WTC11 (cell line): Measurements from ENCODE around the gene PRKCG.

ENCODE experiments used
- ELF4 ChIP-seq: sonication (generic); formaldehyde crosslinking; IDR thresholded peaks from 2 replicates; pipeline ENCODE4 v1.8.1; 2022; ENCODE audit warnings: low read depth, mild to moderate bottlenecking, moderate library complexity, missing genetic modification reagents
- NFYB ChIP-seq: sonication (generic); formaldehyde crosslinking; conservative IDR thresholded peaks from 2 replicates; pipeline ENCODE4 v1.8.0; 2022; ENCODE audit warnings: low read depth, missing genetic modification reagents
- NR1H2 ChIP-seq: sonication (generic); formaldehyde crosslinking; IDR thresholded peaks from 2 replicates; pipeline ENCODE4 v1.9.0; 2021; ENCODE audit warnings: mild to moderate bottlenecking, moderate library complexity, missing genetic modification reagents
- TEAD4 ChIP-seq: sonication (generic); formaldehyde crosslinking; IDR thresholded peaks from 2 replicates; pipeline ENCODE4 v1.8.0; 2022; ENCODE audit warnings: mild to moderate bottlenecking, missing genetic modification reagents
- TP53 ChIP-seq: sonication (generic); formaldehyde crosslinking; IDR thresholded peaks from 2 replicates; pipeline ENCODE4 v1.8.1; 2023; ENCODE audit warnings: mild to moderate bottlenecking, missing genetic modification reagents
- ZNF263 ChIP-seq: sonication (generic); formaldehyde crosslinking; IDR thresholded peaks from 2 replicates; pipeline ENCODE4 v1.8.1; 2022; ENCODE audit warnings: low read depth, mild to moderate bottlenecking, moderate library complexity, missing genetic modification reagents
- TF ChIP-seq, protein P1 (sequence below): fragments of 200-600 bp; IDR thresholded peaks from 2 replicates; pipeline ENCODE4 v1.8.0; 2022; ENCODE audit warnings: antibody characterized with exemption
- TF ChIP-seq, protein P2 (sequence below): sonication (generic); formaldehyde crosslinking; IDR thresholded peaks from 2 replicates; pipeline ENCODE4 v1.8.1; 2023; ENCODE audit warnings: mild to moderate bottlenecking, missing genetic modification reagents, moderate library complexity
- TF ChIP-seq, protein P3 (sequence below): sonication (generic); formaldehyde crosslinking; IDR thresholded peaks from 2 replicates; pipeline ENCODE4 v1.8.1; 2023; ENCODE audit warnings: mild to moderate bottlenecking, missing genetic modification reagents
- TF ChIP-seq, protein P4 (sequence below): fragments of 250-450 bp; sonication (Bioruptor Pico); IDR thresholded peaks from 2 replicates; pipeline ENCODE4 v1.9.0; 2021; ENCODE audit warnings: moderate library complexity, mild to moderate bottlenecking, inconsistent platforms, borderline replicate concordance
- TF ChIP-seq, protein P5 (sequence below): sonication (generic); formaldehyde crosslinking; IDR thresholded peaks from 2 replicates; pipeline ENCODE4 v1.8.1; 2023; ENCODE audit warnings: mild to moderate bottlenecking, moderate library complexity, missing genetic modification reagents
- TF ChIP-seq, protein P6 (sequence below): sonication (generic); formaldehyde crosslinking; IDR thresholded peaks from 2 replicates; pipeline ENCODE4 v1.8.0; 2022; ENCODE audit warnings: mild to moderate bottlenecking, missing genetic modification reagents
- TF ChIP-seq, protein P7 (sequence below): sonication (generic); formaldehyde crosslinking; IDR thresholded peaks from 2 replicates; pipeline ENCODE4 v1.8.0; 2022; ENCODE audit warnings: mild to moderate bottlenecking, missing genetic modification reagents
- TF ChIP-seq, protein P8 (sequence below): sonication (generic); formaldehyde crosslinking; conservative IDR thresholded peaks from 2 replicates; pipeline ENCODE4 v1.8.1; 2022; ENCODE audit warnings: mild to moderate bottlenecking, missing genetic modification reagents

DNA sequence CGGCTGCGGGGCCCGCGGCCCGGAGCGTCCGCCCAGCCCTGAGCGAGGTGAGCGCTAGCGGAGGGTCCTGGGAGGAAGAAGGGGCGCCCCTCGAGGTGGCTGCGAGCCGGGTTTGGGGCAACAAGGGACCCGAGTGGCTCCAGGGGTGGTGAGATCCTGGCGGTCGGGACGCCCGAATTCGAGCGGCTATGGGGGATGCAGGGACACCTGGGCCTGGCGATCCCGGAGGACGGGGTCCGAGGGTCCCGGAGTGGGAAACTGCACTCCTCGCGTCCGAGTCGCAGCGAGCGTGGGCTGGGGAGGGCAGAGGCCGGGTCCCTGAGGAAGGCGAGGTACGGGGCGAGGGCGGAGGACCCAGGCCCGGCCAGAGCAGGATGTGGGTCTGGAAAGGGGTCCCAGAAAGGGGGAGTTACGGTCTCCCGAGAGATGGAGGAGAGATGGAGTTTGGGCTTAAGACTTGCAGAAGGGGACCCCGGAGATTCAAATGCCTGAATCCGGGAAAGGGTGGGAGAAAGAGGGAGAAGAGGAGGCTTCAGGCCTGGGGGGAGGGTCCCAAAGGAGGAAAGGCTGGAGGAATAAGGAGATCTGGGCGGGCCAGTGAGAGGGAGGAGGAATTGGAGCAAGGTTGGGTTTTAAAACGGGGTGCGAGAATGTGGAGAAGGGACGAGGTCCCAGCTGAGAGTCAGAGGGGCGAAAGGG, 27.6 kb downstream of the PRKCG start:
- TF ChIP-seq, protein P1, sequence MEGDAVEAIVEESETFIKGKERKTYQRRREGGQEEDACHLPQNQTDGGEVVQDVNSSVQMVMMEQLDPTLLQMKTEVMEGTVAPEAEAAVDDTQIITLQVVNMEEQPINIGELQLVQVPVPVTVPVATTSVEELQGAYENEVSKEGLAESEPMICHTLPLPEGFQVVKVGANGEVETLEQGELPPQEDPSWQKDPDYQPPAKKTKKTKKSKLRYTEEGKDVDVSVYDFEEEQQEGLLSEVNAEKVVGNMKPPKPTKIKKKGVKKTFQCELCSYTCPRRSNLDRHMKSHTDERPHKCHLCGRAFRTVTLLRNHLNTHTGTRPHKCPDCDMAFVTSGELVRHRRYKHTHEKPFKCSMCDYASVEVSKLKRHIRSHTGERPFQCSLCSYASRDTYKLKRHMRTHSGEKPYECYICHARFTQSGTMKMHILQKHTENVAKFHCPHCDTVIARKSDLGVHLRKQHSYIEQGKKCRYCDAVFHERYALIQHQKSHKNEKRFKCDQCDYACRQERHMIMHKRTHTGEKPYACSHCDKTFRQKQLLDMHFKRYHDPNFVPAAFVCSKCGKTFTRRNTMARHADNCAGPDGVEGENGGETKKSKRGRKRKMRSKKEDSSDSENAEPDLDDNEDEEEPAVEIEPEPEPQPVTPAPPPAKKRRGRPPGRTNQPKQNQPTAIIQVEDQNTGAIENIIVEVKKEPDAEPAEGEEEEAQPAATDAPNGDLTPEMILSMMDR = no peak
- TF ChIP-seq, protein P2, sequence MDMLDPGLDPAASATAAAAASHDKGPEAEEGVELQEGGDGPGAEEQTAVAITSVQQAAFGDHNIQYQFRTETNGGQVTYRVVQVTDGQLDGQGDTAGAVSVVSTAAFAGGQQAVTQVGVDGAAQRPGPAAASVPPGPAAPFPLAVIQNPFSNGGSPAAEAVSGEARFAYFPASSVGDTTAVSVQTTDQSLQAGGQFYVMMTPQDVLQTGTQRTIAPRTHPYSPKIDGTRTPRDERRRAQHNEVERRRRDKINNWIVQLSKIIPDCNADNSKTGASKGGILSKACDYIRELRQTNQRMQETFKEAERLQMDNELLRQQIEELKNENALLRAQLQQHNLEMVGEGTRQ (CRISPR knock-in tag) = no peak
- TF ChIP-seq, protein P3, sequence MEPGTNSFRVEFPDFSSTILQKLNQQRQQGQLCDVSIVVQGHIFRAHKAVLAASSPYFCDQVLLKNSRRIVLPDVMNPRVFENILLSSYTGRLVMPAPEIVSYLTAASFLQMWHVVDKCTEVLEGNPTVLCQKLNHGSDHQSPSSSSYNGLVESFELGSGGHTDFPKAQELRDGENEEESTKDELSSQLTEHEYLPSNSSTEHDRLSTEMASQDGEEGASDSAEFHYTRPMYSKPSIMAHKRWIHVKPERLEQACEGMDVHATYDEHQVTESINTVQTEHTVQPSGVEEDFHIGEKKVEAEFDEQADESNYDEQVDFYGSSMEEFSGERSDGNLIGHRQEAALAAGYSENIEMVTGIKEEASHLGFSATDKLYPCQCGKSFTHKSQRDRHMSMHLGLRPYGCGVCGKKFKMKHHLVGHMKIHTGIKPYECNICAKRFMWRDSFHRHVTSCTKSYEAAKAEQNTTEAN (CRISPR knock-in tag) = no peak
- TF ChIP-seq, protein P4, sequence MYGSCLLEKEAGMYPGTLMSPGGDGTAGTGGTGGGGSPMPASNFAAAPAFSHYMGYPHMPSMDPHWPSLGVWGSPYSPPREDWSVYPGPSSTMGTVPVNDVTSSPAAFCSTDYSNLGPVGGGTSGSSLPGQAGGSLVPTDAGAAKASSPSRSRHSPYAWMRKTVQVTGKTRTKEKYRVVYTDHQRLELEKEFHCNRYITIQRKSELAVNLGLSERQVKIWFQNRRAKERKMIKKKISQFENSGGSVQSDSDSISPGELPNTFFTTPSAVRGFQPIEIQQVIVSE (CRISPR knock-in tag) = no peak
- no peak for TF ChIP-seq ELF4 (CRISPR knock-in tag)
- TF ChIP-seq, protein P5, sequence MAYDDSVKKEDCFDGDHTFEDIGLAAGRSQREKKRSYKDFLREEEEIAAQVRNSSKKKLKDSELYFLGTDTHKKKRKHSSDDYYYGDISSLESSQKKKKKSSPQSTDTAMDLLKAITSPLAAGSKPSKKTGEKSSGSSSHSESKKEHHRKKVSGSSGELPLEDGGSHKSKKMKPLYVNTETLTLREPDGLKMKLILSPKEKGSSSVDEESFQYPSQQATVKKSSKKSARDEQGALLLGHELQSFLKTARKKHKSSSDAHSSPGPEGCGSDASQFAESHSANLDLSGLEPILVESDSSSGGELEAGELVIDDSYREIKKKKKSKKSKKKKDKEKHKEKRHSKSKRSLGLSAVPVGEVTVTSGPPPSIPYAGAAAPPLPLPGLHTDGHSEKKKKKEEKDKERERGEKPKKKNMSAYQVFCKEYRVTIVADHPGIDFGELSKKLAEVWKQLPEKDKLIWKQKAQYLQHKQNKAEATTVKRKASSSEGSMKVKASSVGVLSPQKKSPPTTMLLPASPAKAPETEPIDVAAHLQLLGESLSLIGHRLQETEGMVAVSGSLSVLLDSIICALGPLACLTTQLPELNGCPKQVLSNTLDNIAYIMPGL (CRISPR knock-in tag) = no peak
- TF ChIP-seq, protein P6, sequence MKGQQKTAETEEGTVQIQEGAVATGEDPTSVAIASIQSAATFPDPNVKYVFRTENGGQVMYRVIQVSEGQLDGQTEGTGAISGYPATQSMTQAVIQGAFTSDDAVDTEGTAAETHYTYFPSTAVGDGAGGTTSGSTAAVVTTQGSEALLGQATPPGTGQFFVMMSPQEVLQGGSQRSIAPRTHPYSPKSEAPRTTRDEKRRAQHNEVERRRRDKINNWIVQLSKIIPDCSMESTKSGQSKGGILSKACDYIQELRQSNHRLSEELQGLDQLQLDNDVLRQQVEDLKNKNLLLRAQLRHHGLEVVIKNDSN (CRISPR knock-in tag) = no peak
- TF ChIP-seq, protein P7, sequence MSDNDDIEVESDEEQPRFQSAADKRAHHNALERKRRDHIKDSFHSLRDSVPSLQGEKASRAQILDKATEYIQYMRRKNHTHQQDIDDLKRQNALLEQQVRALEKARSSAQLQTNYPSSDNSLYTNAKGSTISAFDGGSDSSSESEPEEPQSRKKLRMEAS = no peak
- no peak for TF ChIP-seq TEAD4 (CRISPR knock-in tag)
- TF ChIP-seq NR1H2 (CRISPR knock-in tag) = no peak
- TF ChIP-seq ZNF263 (CRISPR knock-in tag) = no peak
- TF ChIP-seq, protein P8, sequence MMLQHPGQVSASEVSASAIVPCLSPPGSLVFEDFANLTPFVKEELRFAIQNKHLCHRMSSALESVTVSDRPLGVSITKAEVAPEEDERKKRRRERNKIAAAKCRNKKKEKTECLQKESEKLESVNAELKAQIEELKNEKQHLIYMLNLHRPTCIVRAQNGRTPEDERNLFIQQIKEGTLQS = no peak
- TF ChIP-seq TP53 (CRISPR knock-in tag) = no peak
- no peak for TF ChIP-seq NFYB (CRISPR knock-in tag)
